ENCODE results near the gene COL19A1.
A peak's percentile ranks its signal among the peaks of the same experiment; 100 is the strongest.
"Not testable (repeated sequence)": the region's sequence is repeated elsewhere in the genome, so short reads cannot be mapped to it uniquely, and the experiment has no call there.

The COL19A1 gene

GRCh38 chr6:69901361-69901760 is 35.0 kb downstream of the COL19A1 start:
- no peak for DNase-seq

GRCh38 chr6:69907981-69908498 is 41.7 kb downstream of the COL19A1 start:
- DNase-seq, result no peak

- no peak for DNase-seq
Measured at GRCh38 chr6:69913361-69913760, 47.0 kb downstream of the COL19A1 start.

- no peak for DNase-seq
Measured at GRCh38 chr6:69914015-69914485, 47.7 kb downstream of the COL19A1 start.

- no peak for DNase-seq
Measured at GRCh38 chr6:69915346-69915745, 49.0 kb downstream of the COL19A1 start.

- peak in 1 of 2 experiments; percentile 31 for DNase-seq
Measured at GRCh38 chr6:69917834-69918233, 51.5 kb downstream of the COL19A1 start.

- DNase-seq, result no peak
Measured at GRCh38 chr6:69918813-69919475, 52.6 kb downstream of the COL19A1 start.

- DNase-seq, result not testable (repeated sequence)
Measured at GRCh38 chr6:69921066-69921465, 54.7 kb downstream of the COL19A1 start.

- DNase-seq, result not testable (repeated sequence)
Measured at GRCh38 chr6:69921611-69922010, 55.3 kb downstream of the COL19A1 start.

GRCh38 chr6:69926745-69927144 is 60.4 kb downstream of the COL19A1 start:
- no peak for DNase-seq

- DNase-seq, result no peak
Measured at GRCh38 chr6:69933239-69933638, 66.9 kb downstream of the COL19A1 start.

- no peak for DNase-seq
Measured at GRCh38 chr6:69935079-69935478, 68.7 kb downstream of the COL19A1 start.

GRCh38 chr6:69936674-69937363 is 70.5 kb downstream of the COL19A1 start:
- no peak for DNase-seq

GRCh38 chr6:69937402-69938136 is 71.2 kb downstream of the COL19A1 start:
- DNase-seq, result no peak

GRCh38 chr6:69942485-69942884 is 76.1 kb downstream of the COL19A1 start:
- DNase-seq, result no peak

- no peak for DNase-seq
Measured at GRCh38 chr6:69945192-69945591, 78.8 kb downstream of the COL19A1 start.

- DNase-seq, result no peak
Measured at GRCh38 chr6:69948479-69949114, 82.2 kb downstream of the COL19A1 start.

GRCh38 chr6:69953491-69953890 is 87.1 kb downstream of the COL19A1 start:
- DNase-seq, result no peak

- DNase-seq, result no peak
Measured at GRCh38 chr6:69954733-69955132, 88.4 kb downstream of the COL19A1 start.

GRCh38 chr6:69957985-69958559 is 91.7 kb downstream of the COL19A1 start:
- no peak for DNase-seq

GRCh38 chr6:69958978-69959377 is 92.6 kb downstream of the COL19A1 start:
- DNase-seq, result no peak

- not testable (repeated sequence) for DNase-seq
Measured at GRCh38 chr6:69965974-69966373, 99.6 kb downstream of the COL19A1 start.

GRCh38 chr6:69973138-69973537 is 106.8 kb downstream of the COL19A1 start:
- no peak for DNase-seq
